C4-2B (cell line): Measurements from ENCODE around the gene KLK2.

Experiments
- CTCF ChIP-seq: fragments of 450-650 bp; conservative IDR thresholded peaks from 2 replicates; pipeline ENCODE4 v1.5.1; 2017; ENCODE audit warnings: mild to moderate bottlenecking
- ZFX ChIP-seq: fragments of 450-650 bp; IDR thresholded peaks from 2 replicates; pipeline ENCODE4 v1.6.1; 2017

GRCh38 chr19:50908336-50908735, 35.1 kb downstream of the KLK2 start:
- TF ChIP-seq CTCF: no peak
- TF ChIP-seq ZFX: peak; percentile 50; the same call in 1 of the 2 replicates
